IMR-90 (cell line): ENCODE measurements around the gene CCR3. TPM values are rescaled to one million over a fixed set of nuclear protein-coding genes. Genes with fewer than 3 reads are reported as not detected.

Experiments
- ATAC-seq: fragments of 200-7000 bp; cut with Tn5 transposase; 2 replicates; pipeline ENCODE4 v1.9.1; 2020; ENCODE audit warnings: low read depth, mild to moderate bottlenecking, moderate library complexity
- BruUV-seq: library from RNA; stranded (reverse); fragments of 400-500 nt; replicated peaks from 2 replicates; lab custom pipeline; 2021; lab: Mats Ljungman, UMichigan
- CTCF ChIA-PET: fragments of 300-600 bp; formaldehyde crosslinking; extraction: SDS; loops from one replicate; lab custom pipeline; 2021; ENCODE audit warnings: antibody characterized with exemption; lab: Yijun Ruan, JAX
- POLR2A ChIA-PET: fragments of 300-600 bp; sonication (Branson Sonifier 250); formaldehyde crosslinking; loops from one replicate; lab custom pipeline; 2022; ENCODE audit warnings: antibody characterized with exemption; ENCODE audit not compliant: unreplicated experiment; lab: Charles Lee
- DNase-seq: peaks from one replicate; pipeline ENCODE4 v3.0.0; 2013
- H2AFZ ChIP-seq: replicated peaks from 2 replicates; pipeline ENCODE3; 2013; ENCODE audit warnings: low read length, mild to moderate bottlenecking; ENCODE audit not compliant: poor library complexity
- H2AK5ac ChIP-seq: 2 replicates; pipeline ENCODE4 v1.6.1; 2013; ENCODE audit warnings: low read depth, low read length, inconsistent platforms
- H2AK9ac ChIP-seq: replicated peaks from 2 replicates; pipeline ENCODE3; 2013; ENCODE audit warnings: mild to moderate bottlenecking, low read depth, low read length, moderate library complexity; ENCODE audit not compliant: poor library complexity
- H2BK120ac ChIP-seq: 2 replicates; pipeline ENCODE4 v1.6.1; 2013; ENCODE audit warnings: low read depth, low read length, inconsistent platforms
- H2BK15ac ChIP-seq: 3 replicates; pipeline ENCODE4 v1.6.1; 2013; ENCODE audit warnings: low read depth, low read length, inconsistent platforms
- H2BK20ac ChIP-seq: 2 replicates; pipeline ENCODE4 v1.6.1; 2013; ENCODE audit warnings: low read depth, mild to moderate bottlenecking, inconsistent platforms, low read length, moderate library complexity
- H2BK5ac ChIP-seq: 2 replicates; pipeline ENCODE4 v1.6.1; 2013; ENCODE audit warnings: mild to moderate bottlenecking, low read depth, low read length, inconsistent platforms; ENCODE audit not compliant: poor library complexity, severe bottlenecking
- H3K14ac ChIP-seq: replicated peaks from 2 replicates; pipeline ENCODE4 v1.6.1; 2013; ENCODE audit warnings: low read depth, low read length, inconsistent platforms
- H3K18ac ChIP-seq: 2 replicates; pipeline ENCODE4 v1.6.1; 2013; ENCODE audit warnings: low read depth, low read length, control low read depth
- H3K23ac ChIP-seq: 2 replicates; pipeline ENCODE4 v1.6.1; 2013; ENCODE audit warnings: low read depth, low read length, inconsistent platforms
- H3K27ac ChIP-seq: 2 replicates; pipeline ENCODE4 v1.5.1; 2013; ENCODE audit warnings: mild to moderate bottlenecking, control low read depth, low read length; ENCODE audit not compliant: insufficient read depth
- H3K27me3 ChIP-seq: 2 replicates; pipeline ENCODE4 v1.6.1; 2013; ENCODE audit warnings: low read length; ENCODE audit not compliant: control insufficient read depth, insufficient read depth
- H3K36me3 ChIP-seq: 2 replicates; pipeline ENCODE4 v1.6.1; 2013; ENCODE audit warnings: low read length, mixed read lengths; ENCODE audit not compliant: control insufficient read depth, insufficient read depth
- H3K4ac ChIP-seq: 2 replicates; pipeline ENCODE4 v1.6.1; 2013; ENCODE audit warnings: low read depth, low read length, inconsistent platforms
- H3K4me1 ChIP-seq: 2 replicates; pipeline ENCODE4 v1.6.1; 2013; ENCODE audit warnings: low read length, mixed read lengths; ENCODE audit not compliant: control insufficient read depth, insufficient read depth
- H3K4me2 ChIP-seq: 2 replicates; pipeline ENCODE4 v1.6.1; 2013; ENCODE audit warnings: low read depth, mild to moderate bottlenecking, control low read depth, low read length, moderate library complexity
- H3K4me3 ChIP-seq: 2 replicates; pipeline ENCODE4 v1.5.1; 2013; ENCODE audit warnings: low read depth, mild to moderate bottlenecking, control low read depth, low read length, moderate library complexity; ENCODE audit not compliant: insufficient read depth
- H3K56ac ChIP-seq: 2 replicates; pipeline ENCODE4 v1.6.1; 2013; ENCODE audit warnings: low read length, inconsistent platforms; ENCODE audit not compliant: insufficient read depth; ENCODE audit errors: extremely low read depth
- H3K79me1 ChIP-seq, 2 experiments: 2 replicates each; pipeline ENCODE4 v1.6.1; 2013; ENCODE audit warnings: low read length in 2 of 2, inconsistent platforms in 1 of 2, low read depth in 1 of 2
- H3K9ac ChIP-seq: 2 replicates; pipeline ENCODE4 v1.6.1; 2013; ENCODE audit warnings: low read depth, low read length, control low read depth
- H3K9me1 ChIP-seq: 2 replicates; pipeline ENCODE4 v1.6.1; 2013; ENCODE audit warnings: low read length, inconsistent platforms; ENCODE audit not compliant: insufficient read depth
- H3K9me3 ChIP-seq: 2 replicates; pipeline ENCODE4 v1.6.1; 2013; ENCODE audit warnings: low read length; ENCODE audit not compliant: control insufficient read depth, insufficient read depth
- H4K20me1 ChIP-seq: 2 replicates; pipeline ENCODE4 v1.6.1; 2013; ENCODE audit warnings: low read length, inconsistent platforms; ENCODE audit not compliant: insufficient read depth
- H4K5ac ChIP-seq: 2 replicates; pipeline ENCODE4 v1.6.1; 2013; ENCODE audit warnings: mild to moderate bottlenecking, low read depth, low read length, control low read depth
- H4K8ac ChIP-seq, 2 experiments: 2 replicates each; pipeline ENCODE4 v1.6.1; 2013; ENCODE audit warnings: low read depth in 2 of 2, low read length in 2 of 2, control low read depth in 1 of 2, inconsistent platforms in 1 of 2
- H4K91ac ChIP-seq: 2 replicates; pipeline ENCODE4 v1.6.1; 2013; ENCODE audit warnings: low read depth, low read length, inconsistent platforms; ENCODE audit not compliant: insufficient read depth
- BHLHE40 ChIP-seq: fragments of 150-350 bp; IDR thresholded peaks from 2 replicates; pipeline ENCODE4 v1.6.1; 2016; ENCODE audit warnings: mild to moderate bottlenecking, low read depth, low read length
- CHD1 ChIP-seq: IDR thresholded peaks from 2 replicates; pipeline ENCODE4 v1.6.1; 2012; ENCODE audit warnings: low read depth, low read length, improper control_type of control experiment
- FOS ChIP-seq: fragments of 150-350 bp; IDR thresholded peaks from 2 replicates; pipeline ENCODE4 v1.6.1; 2016; ENCODE audit warnings: low read depth, low read length
- MAFK ChIP-seq: IDR thresholded peaks from 2 replicates; pipeline ENCODE4 v1.6.1; 2012; ENCODE audit warnings: low read depth, low read length, improper control_type of control experiment
- MAZ ChIP-seq: IDR thresholded peaks from 2 replicates; pipeline ENCODE4 v1.6.1; 2012; ENCODE audit warnings: low read depth, mild to moderate bottlenecking, low read length, improper control_type of control experiment, moderate library complexity, borderline replicate concordance
- MXI1 ChIP-seq: IDR thresholded peaks from 2 replicates; pipeline ENCODE4 v1.6.1; 2012; ENCODE audit warnings: low read depth, mild to moderate bottlenecking, low read length, moderate library complexity, borderline replicate concordance
- POLR2A ChIP-seq: IDR thresholded peaks from 2 replicates; pipeline ENCODE4 v1.6.1; 2012; ENCODE audit warnings: mild to moderate bottlenecking, low read depth, low read length
- RAD21 ChIP-seq: IDR thresholded peaks from 2 replicates; pipeline ENCODE4 v1.6.1; 2012; ENCODE audit warnings: low read length, improper control_type of control experiment
- RFX5 ChIP-seq: IDR thresholded peaks from 2 replicates; pipeline ENCODE4 v1.8.0; 2012; ENCODE audit warnings: low read depth, mild to moderate bottlenecking, low read length, moderate library complexity
- SMC3 ChIP-seq: fragments of 150-350 bp; IDR thresholded peaks from 2 replicates; pipeline ENCODE4 v1.6.1; 2016; ENCODE audit warnings: low read depth, mild to moderate bottlenecking, antibody characterized with exemption, low read length, moderate library complexity
- WGBS, 2 experiments: methylation state at CpG; one replicate each; pipeline versions ENCODE4 v1.1.5 to v1.1.7; 2013; ENCODE audit warnings: missing lambda C conversion rate in 2 of 2; ENCODE audit not compliant: insufficient read length in 1 of 2; ENCODE audit errors: extremely low coverage in 2 of 2; 5-methylcytosine and 5-hydroxymethylcytosine counted together
- dilution Hi-C: fragments of 300-500 bp; cut with HindIII; formaldehyde crosslinking; loops from one replicate; pipeline ENCODE4 v1.14.3; 2018; ENCODE audit warnings: low sequenced_read_pairs; ENCODE audit not compliant: unreplicated experiment
- in situ Hi-C: fragments of 300-500 bp; cut with MboI; formaldehyde crosslinking; loops from 3 replicates; pipeline ENCODE4 v1.14.3; 2019; ENCODE audit warnings: low sequenced_read_pairs, inconsistent platforms, mixed read lengths
- intact Hi-C: fragments of 100-400 bp; cut with micrococcal nuclease; formaldehyde crosslinking; loops from 2 replicates; pipeline ENCODE4 v1.10.0; 2022
- polyA plus RNA-seq, 3 experiments: library from polyadenylated mRNA; depleted of rRNA; stranded (reverse); fragments of >200 nt; gene quantifications; 2 replicates each; pipeline ENCODE4 v1.2.3, GENCODE V29; 2012; ENCODE audit warnings: low replicate concordance in 1 of 3
- total RNA-seq: library from RNA; depleted of rRNA; stranded (reverse); fragments of >200 nt; gene quantifications from 2 replicates; pipeline ENCODE4 v1.2.3, GENCODE V29; 2012
- TF ChIP-seq, protein P1 (sequence below): conservative IDR thresholded peaks from 2 replicates; pipeline ENCODE4 v1.5.1; 2012; ENCODE audit warnings: mild to moderate bottlenecking, low read depth, low read length, improper control_type of control experiment
- TF ChIP-seq, protein P2 (sequence below): fragments of 150-350 bp; IDR thresholded peaks from 2 replicates; pipeline ENCODE4 v1.6.1; 2017; ENCODE audit warnings: mild to moderate bottlenecking, antibody characterized with exemption, low read length, low read depth

The CCR3 gene
- total and polyA plus RNA-seq, 2 of the 4 experiments (the other 2 are of a cell fraction), result not detected

DNA sequence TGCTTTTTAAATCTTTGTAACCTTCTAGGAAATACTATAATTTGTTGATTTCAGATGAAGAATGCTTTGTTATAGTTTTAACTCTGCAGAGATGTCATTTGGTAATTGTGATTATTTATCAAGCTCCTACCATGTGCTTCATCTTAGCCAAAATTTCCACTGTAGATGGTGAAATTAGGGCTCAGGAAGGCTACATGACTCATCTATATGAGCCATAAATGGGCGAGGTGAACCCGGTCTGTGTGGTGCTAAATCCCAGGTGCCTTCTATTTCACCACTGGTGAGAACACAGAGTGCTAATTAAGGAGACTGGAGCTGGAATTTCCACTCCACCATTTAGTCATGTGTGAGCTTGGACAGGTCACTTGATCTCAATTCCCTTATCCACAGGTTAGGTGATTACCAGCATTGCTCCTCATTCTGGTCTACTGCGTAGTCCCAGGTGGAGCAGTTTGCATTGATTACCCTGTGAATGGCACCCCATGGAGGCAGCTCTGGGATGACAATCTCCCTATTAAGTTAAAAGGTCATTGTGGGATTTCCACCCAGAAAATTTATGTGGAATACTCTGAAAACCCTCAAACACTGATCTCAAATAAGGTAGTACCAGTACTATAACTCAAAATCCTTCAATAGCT is 2.8 kb upstream of the CCR3 start:
- H3K56ac ChIP-seq, result no peak overlapping the region
- no peaks in the 10 kb centered on the region for H3K79me1 ChIP-seq
- no peak overlapping the region for H2BK15ac ChIP-seq
- no peak overlapping the region for H3K14ac ChIP-seq
- no peak for TF ChIP-seq BHLHE40
- no peak for TF ChIP-seq RFX5
- no peak for TF ChIP-seq FOS
- TF ChIP-seq MAZ, result no peak
- TF ChIP-seq POLR2A, result no peak
- TF ChIP-seq, protein P1, sequence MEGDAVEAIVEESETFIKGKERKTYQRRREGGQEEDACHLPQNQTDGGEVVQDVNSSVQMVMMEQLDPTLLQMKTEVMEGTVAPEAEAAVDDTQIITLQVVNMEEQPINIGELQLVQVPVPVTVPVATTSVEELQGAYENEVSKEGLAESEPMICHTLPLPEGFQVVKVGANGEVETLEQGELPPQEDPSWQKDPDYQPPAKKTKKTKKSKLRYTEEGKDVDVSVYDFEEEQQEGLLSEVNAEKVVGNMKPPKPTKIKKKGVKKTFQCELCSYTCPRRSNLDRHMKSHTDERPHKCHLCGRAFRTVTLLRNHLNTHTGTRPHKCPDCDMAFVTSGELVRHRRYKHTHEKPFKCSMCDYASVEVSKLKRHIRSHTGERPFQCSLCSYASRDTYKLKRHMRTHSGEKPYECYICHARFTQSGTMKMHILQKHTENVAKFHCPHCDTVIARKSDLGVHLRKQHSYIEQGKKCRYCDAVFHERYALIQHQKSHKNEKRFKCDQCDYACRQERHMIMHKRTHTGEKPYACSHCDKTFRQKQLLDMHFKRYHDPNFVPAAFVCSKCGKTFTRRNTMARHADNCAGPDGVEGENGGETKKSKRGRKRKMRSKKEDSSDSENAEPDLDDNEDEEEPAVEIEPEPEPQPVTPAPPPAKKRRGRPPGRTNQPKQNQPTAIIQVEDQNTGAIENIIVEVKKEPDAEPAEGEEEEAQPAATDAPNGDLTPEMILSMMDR, result no peak
- no peak for TF ChIP-seq CHD1
- TF ChIP-seq, protein P2, sequence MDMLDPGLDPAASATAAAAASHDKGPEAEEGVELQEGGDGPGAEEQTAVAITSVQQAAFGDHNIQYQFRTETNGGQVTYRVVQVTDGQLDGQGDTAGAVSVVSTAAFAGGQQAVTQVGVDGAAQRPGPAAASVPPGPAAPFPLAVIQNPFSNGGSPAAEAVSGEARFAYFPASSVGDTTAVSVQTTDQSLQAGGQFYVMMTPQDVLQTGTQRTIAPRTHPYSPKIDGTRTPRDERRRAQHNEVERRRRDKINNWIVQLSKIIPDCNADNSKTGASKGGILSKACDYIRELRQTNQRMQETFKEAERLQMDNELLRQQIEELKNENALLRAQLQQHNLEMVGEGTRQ, result no peak
- TF ChIP-seq SMC3, result no peak
- TF ChIP-seq MAFK, result no peak
- TF ChIP-seq MXI1, result no peak
- no peak for TF ChIP-seq RAD21
- no peak overlapping the region for H2BK120ac ChIP-seq
- DNase-seq (no peak), ATAC-seq (no peak)
- no peak overlapping the region for H2AK9ac ChIP-seq
- H3K27me3 ChIP-seq, result peaks cover 19% of the 10 kb centered on the region
- no TSS peak for BruUV-seq
- POLR2A ChIA-PET, result no interaction called here
- no peaks in the 10 kb centered on the region for H3K4me1 ChIP-seq
- H3K9ac ChIP-seq, result no peak overlapping the region
- no peak overlapping the region for H3K4ac ChIP-seq
- no peak overlapping the region for H4K91ac ChIP-seq
- H3K18ac ChIP-seq, result no peak overlapping the region
- dilution Hi-C loops, result no loop called here
- in situ Hi-C loops, result no loop called here
- H3K36me3 ChIP-seq, result no peaks in the 10 kb centered on the region
- intact Hi-C loops, result no loop called here
- no peak overlapping the region for H4K8ac ChIP-seq
- H2AFZ ChIP-seq, result no peak overlapping the region
- no peaks in the 10 kb centered on the region for H4K20me1 ChIP-seq
- no peak overlapping the region for H2BK5ac ChIP-seq
- WGBS, 2 experiments, result no CpG with 5 or more reads among the region's 3 CpGs
- no peak overlapping the region for H4K5ac ChIP-seq
- CTCF ChIA-PET, result no interaction called here
- H3K4me3 ChIP-seq, result no peak overlapping the region
- no peak overlapping the region for H3K23ac ChIP-seq
- H2BK20ac ChIP-seq, result no peak overlapping the region
- H2AK5ac ChIP-seq, result no peak overlapping the region
- no peak overlapping the region for H3K4me2 ChIP-seq
- no peak overlapping the region for H3K27ac ChIP-seq
- H3K9me3 ChIP-seq, result no peaks in the 10 kb centered on the region; the same call in 1 of the 2 replicates
- no peaks in the 10 kb centered on the region for H3K9me1 ChIP-seq
